ENCODE data around the gene GP5.

The GP5 gene

GRCh38 chr3:194379231-194379630 is 19.8 kb downstream of the GP5 start:
- no peaks in the 10 kb centered on the region for H3K4me1 Mint-ChIP-seq (ENCODE audit: low read depth)
- H3K36me3 Mint-ChIP-seq (ENCODE audit: low read depth), result no peaks in the 10 kb centered on the region
- no peak for DNase-seq (ENCODE audit: low spot score)
- H3K27me3 Mint-ChIP-seq (ENCODE audit: low read depth), result peaks cover 15% of the 10 kb centered on the region
- no peak overlapping the region for H3K27ac Mint-ChIP-seq
- no peak overlapping the region for H3K4me3 Mint-ChIP-seq
- H3K9me3 Mint-ChIP-seq, result no peaks in the 10 kb centered on the region

- Mint-ChIP-seq H3K4me3 (no peak overlapping the region), H3K27ac (no peak overlapping the region), H3K4me1 (ENCODE audit: low read depth) (no peaks in the 10 kb centered on the region), H3K9me3 (no peaks in the 10 kb centered on the region), H3K27me3 (ENCODE audit: low read depth) (peaks cover 15% of the 10 kb centered on the region), H3K36me3 (ENCODE audit: low read depth) (no peaks in the 10 kb centered on the region)
- DNase-seq (ENCODE audit: low spot score), result no peak
These were observed 21.4 kb downstream of the GP5 start for GRCh38 chr3:194377708-194378107.

- Mint-ChIP-seq H3K4me3 (no peak overlapping the region), H3K27ac (no peak overlapping the region), H3K4me1 (ENCODE audit: low read depth) (no peaks in the 10 kb centered on the region), H3K27me3 (ENCODE audit: low read depth) (peaks cover 15% of the 10 kb centered on the region), H3K36me3 (ENCODE audit: low read depth) (no peaks in the 10 kb centered on the region), H3K9me3 (no peaks in the 10 kb centered on the region)
- no peak for DNase-seq (ENCODE audit: low spot score)
These were observed 22.9 kb downstream of the GP5 start for GRCh38 chr3:194376241-194376560.

- Mint-ChIP-seq H3K27ac (no peak overlapping the region), H3K27me3 (ENCODE audit: low read depth) (peaks cover 18% of the 10 kb centered on the region), H3K36me3 (ENCODE audit: low read depth) (no peaks in the 10 kb centered on the region), H3K4me1 (ENCODE audit: low read depth) (no peaks in the 10 kb centered on the region), H3K9me3 (no peaks in the 10 kb centered on the region), H3K4me3 (no peak overlapping the region)
- DNase-seq (ENCODE audit: low spot score), result no peak
These were observed 23.4 kb downstream of the GP5 start for GRCh38 chr3:194375473-194376240.

GRCh38 chr3:194374935-194375334 is 24.1 kb downstream of the GP5 start:
- no peaks in the 10 kb centered on the region for H3K36me3 Mint-ChIP-seq (ENCODE audit: low read depth)
- no peak overlapping the region for H3K27ac Mint-ChIP-seq
- no peak overlapping the region for H3K4me3 Mint-ChIP-seq

GRCh38 chr3:194373899-194374298 is 25.2 kb downstream of the GP5 start:
- Mint-ChIP-seq H3K4me1 (ENCODE audit: low read depth) (no peaks in the 10 kb centered on the region), H3K27me3 (ENCODE audit: low read depth) (peaks cover 29% of the 10 kb centered on the region), H3K36me3 (ENCODE audit: low read depth) (no peaks in the 10 kb centered on the region), H3K9me3 (no peaks in the 10 kb centered on the region), H3K27ac (no peak overlapping the region), H3K4me3 (no peak overlapping the region)
- no peak for DNase-seq (ENCODE audit: low spot score)

More at GRCh38 chr3:194374935-194375334, 24.1 kb downstream of the GP5 start:
- Mint-ChIP-seq H3K27me3 (ENCODE audit: low read depth) (peaks cover 21% of the 10 kb centered on the region), H3K4me1 (ENCODE audit: low read depth) (no peaks in the 10 kb centered on the region), H3K9me3 (no peaks in the 10 kb centered on the region)
- DNase-seq (ENCODE audit: low spot score), result no peak

- H3K4me1 Mint-ChIP-seq (ENCODE audit: low read depth), result no peaks in the 10 kb centered on the region
- H3K9me3 Mint-ChIP-seq, result no peaks in the 10 kb centered on the region
- no peaks in the 10 kb centered on the region for H3K36me3 Mint-ChIP-seq (ENCODE audit: low read depth)
- H3K27me3 Mint-ChIP-seq (ENCODE audit: low read depth), result peaks cover 34% of the 10 kb centered on the region
- no peak overlapping the region for H3K27ac Mint-ChIP-seq
- no peak overlapping the region for H3K4me3 Mint-ChIP-seq
- no peak for DNase-seq (ENCODE audit: low spot score)
These were observed 26.0 kb downstream of the GP5 start for GRCh38 chr3:194373028-194373427.

GRCh38 chr3:194370753-194371152 is 28.3 kb downstream of the GP5 start:
- Mint-ChIP-seq H3K27me3 (ENCODE audit: low read depth) (peaks cover 28% of the 10 kb centered on the region), H3K36me3 (ENCODE audit: low read depth) (no peaks in the 10 kb centered on the region), H3K4me1 (ENCODE audit: low read depth) (no peaks in the 10 kb centered on the region), H3K4me3 (no peak overlapping the region), H3K27ac (no peak overlapping the region), H3K9me3 (no peaks in the 10 kb centered on the region)
- no peak for DNase-seq (ENCODE audit: low spot score)

- no peaks in the 10 kb centered on the region for H3K9me3 Mint-ChIP-seq
- H3K4me3 Mint-ChIP-seq, result no peak within 1 kb of the TSS
- H3K27me3 Mint-ChIP-seq (ENCODE audit: low read depth), result peaks cover 28% of the 10 kb centered on the region
- DNase-seq (ENCODE audit: low spot score), result no peak
- no peaks in the 10 kb centered on the region for H3K4me1 Mint-ChIP-seq (ENCODE audit: low read depth)
- no peak within 1 kb of the TSS for H3K27ac Mint-ChIP-seq
- H3K36me3 Mint-ChIP-seq (ENCODE audit: low read depth), result no peaks in the 10 kb centered on the region
These were observed 29.4 kb downstream of the GP5 start, which contains the start of gene LRRC15 for GRCh38 chr3:194369522-194370279. LRRC15 (minus strand) TSS chr3:194369743; CDS start chr3:194361043, 8,700 bp downstream.

- Mint-ChIP-seq H3K4me1 (ENCODE audit: low read depth) (no peaks in the 10 kb centered on the region), H3K9me3 (no peaks in the 10 kb centered on the region), H3K27me3 (ENCODE audit: low read depth) (peaks cover 28% of the 10 kb centered on the region), H3K27ac (no peak overlapping the region), H3K36me3 (ENCODE audit: low read depth) (no peaks in the 10 kb centered on the region), H3K4me3 (no peak overlapping the region)
- no peak for DNase-seq (ENCODE audit: low spot score)
These were observed 30.1 kb downstream of the GP5 start for GRCh38 chr3:194368918-194369317.

GRCh38 chr3:194367992-194368841 is 30.8 kb downstream of the GP5 start:
- no peaks in the 10 kb centered on the region for H3K9me3 Mint-ChIP-seq
- no peak for DNase-seq (ENCODE audit: low spot score)

GRCh38 chr3:194365978-194366490 is 33.0 kb downstream of the GP5 start:
- no peak for DNase-seq (ENCODE audit: low spot score)
- Mint-ChIP-seq H3K27me3 (ENCODE audit: low read depth) (peaks cover 24% of the 10 kb centered on the region), H3K4me3 (no peak overlapping the region)

More at GRCh38 chr3:194367992-194368841, 30.8 kb downstream of the GP5 start:
- H3K4me1 Mint-ChIP-seq (ENCODE audit: low read depth), result no peaks in the 10 kb centered on the region
- no peak overlapping the region for H3K27ac Mint-ChIP-seq
- H3K36me3 Mint-ChIP-seq (ENCODE audit: low read depth), result no peaks in the 10 kb centered on the region
- H3K4me3 Mint-ChIP-seq, result no peak overlapping the region
- H3K27me3 Mint-ChIP-seq (ENCODE audit: low read depth), result peaks cover 28% of the 10 kb centered on the region

GRCh38 chr3:194365526-194365925 is 33.5 kb downstream of the GP5 start:
- no peaks in the 10 kb centered on the region for H3K9me3 Mint-ChIP-seq
- no peaks in the 10 kb centered on the region for H3K4me1 Mint-ChIP-seq (ENCODE audit: low read depth)
- H3K4me3 Mint-ChIP-seq, result no peak overlapping the region
- H3K27ac Mint-ChIP-seq, result no peak overlapping the region
- H3K27me3 Mint-ChIP-seq (ENCODE audit: low read depth), result peaks cover 20% of the 10 kb centered on the region
- H3K36me3 Mint-ChIP-seq (ENCODE audit: low read depth), result no peaks in the 10 kb centered on the region
- no peak for DNase-seq (ENCODE audit: low spot score)

More at GRCh38 chr3:194365978-194366490, 33.0 kb downstream of the GP5 start:
- Mint-ChIP-seq H3K27ac (no peak overlapping the region), H3K4me1 (ENCODE audit: low read depth) (no peaks in the 10 kb centered on the region), H3K9me3 (no peaks in the 10 kb centered on the region), H3K36me3 (ENCODE audit: low read depth) (no peaks in the 10 kb centered on the region)

All from T-helper 2 cell treated with Interferon-gamma antibody and Interleukin-4, amounts not matched to agents 5 μg/mL and 100 μg/mL, for 36 hours (primary cell).